HG03442 (cell line): ENCODE measurements around the gene OPCML.

ENCODE experiments used
- ATAC-seq: cut with Tn5 transposase; IDR thresholded peaks from one replicate; pipeline ENCODE4 v1.9.1; 2021; ENCODE audit warnings: mild to moderate bottlenecking, moderate library complexity; ENCODE audit not compliant: unreplicated experiment

The OPCML gene

DNA sequence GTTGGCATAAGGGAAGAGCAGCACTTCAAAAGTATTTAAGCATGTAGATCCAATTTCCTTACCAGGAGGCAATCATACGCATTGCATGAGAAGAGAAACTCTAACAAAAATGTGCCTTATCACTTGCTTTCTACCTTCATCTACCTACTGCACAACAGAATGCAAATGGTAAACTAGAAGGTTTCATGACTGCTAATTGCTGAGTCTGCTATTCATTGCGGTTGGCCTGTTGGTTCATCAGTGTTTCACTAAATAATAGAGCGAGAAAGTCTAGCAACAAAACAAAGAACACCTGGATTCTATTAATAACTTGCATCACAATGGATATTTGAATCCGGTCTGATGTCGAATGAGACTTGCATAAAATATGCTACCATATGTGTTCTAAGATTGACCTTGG lies 229.0 kb downstream of the OPCML start:
- no peak for ATAC-seq

DNA sequence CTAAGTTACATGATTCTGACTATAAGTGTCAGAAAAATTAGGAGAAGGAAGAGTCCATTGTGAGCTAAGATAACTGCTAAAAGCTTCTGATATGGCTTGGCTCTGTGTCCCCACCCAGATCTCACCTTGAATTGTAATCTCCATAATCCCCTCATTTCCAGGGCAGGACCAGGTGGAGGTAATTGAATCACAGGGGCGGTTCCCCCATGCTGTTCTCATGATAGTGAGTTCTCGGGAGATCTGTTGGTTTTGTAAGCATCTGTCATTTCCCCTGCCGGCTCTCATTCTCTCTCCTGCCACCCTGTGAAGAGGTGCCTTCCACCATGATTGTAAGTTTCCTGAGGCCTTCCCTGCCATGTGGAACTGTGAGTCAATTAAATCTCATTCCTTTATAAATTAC lies 230.2 kb downstream of the OPCML start:
- no peak for ATAC-seq

DNA sequence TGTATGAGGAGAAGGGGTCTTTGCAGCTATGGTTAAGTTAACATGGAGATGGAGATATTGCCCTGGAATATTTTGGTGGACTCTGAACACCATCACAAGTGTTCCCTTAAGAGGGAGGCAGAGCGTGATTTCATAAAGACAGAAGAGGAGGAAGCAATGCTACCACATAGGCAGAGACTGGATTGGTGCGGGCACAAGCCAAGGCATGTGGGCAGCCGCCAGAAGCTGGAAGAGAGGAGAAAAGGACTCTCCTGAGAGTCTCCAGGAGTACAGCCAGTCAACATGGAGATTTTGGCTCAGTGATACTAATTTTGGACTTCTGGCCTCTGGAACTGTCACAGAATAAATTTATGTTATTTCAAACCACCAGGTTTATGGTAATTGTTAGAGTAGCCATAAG lies 231.6 kb downstream of the OPCML start:
- ATAC-seq, result no peak

DNA sequence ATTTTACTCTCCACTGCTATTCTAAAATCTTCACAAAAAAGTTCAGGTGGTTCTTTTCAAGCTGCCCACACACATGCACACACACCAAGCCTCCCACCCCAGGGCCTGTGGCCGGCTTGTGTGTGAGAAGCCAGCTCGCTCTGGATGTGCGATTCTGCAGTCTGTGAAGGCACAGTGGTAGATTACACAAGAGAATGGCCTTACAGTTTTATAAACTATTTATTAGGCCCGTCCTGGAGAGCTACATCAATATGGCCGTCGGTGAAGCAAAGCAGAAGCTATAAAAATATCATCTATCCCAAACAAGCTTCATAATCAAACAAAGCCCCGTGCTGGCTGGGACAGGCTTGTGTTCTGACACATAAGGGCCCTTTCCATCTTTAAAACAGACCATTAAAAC lies 240.5 kb downstream of the OPCML start:
- ATAC-seq, result no peak

DNA sequence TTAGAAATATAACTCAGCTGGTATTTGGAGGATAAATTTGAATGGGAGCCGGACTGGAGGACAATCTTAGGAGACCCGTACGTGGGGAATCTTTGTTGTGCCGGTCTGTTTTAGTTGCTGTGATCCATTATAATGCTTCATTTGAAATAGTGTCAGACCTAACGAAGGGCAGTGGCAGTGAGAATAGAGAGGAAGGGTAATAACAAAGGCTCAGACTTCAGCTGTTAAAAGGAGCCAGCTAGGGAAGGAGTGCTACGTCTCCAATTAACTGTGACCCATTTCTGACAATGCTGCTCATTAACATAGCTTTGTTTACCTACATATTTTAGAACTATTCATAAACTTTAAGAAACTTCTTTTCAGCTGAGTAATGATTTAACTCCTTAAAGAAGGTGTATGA lies 246.9 kb downstream of the OPCML start:
- no peak for ATAC-seq

DNA sequence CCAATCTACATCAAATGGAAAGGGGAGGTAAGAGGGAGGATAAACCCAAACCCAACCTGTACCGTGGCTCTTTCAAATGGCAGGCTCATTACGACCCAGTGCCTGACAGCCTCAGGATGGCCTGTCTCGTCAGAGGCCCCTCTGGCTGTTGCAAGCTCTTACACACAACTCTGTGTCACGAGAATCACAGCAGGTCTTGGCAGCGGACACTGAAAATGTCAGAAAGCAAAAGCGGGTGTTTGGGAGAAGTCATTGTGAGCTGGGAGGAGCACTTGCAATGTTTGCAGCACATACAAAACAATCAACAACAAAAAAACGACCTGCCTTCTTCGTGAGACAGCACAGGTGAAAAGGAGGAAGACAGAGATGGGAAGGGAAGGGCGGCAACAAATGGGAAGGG lies 248.1 kb downstream of the OPCML start:
- no peak for ATAC-seq

DNA sequence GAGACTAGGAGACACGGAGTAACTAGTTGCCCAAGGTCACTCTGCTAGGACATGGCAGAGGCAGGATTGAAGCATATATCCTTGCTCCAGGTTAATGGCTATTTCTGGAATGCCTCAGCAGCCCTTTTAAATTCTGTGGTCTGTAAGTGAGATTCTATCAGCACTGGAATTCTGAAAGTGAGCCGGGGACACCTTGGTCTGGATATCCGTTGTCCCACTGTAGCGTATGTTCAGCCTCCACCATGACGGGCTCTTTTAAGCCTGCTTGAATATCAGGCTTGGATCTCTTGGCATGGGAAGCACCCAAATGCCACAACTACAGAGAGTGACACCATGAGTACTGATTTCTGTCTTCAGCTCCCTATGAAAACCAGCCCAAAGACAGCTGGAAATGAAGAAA lies 254.4 kb downstream of the OPCML start:
- no peak for ATAC-seq

DNA sequence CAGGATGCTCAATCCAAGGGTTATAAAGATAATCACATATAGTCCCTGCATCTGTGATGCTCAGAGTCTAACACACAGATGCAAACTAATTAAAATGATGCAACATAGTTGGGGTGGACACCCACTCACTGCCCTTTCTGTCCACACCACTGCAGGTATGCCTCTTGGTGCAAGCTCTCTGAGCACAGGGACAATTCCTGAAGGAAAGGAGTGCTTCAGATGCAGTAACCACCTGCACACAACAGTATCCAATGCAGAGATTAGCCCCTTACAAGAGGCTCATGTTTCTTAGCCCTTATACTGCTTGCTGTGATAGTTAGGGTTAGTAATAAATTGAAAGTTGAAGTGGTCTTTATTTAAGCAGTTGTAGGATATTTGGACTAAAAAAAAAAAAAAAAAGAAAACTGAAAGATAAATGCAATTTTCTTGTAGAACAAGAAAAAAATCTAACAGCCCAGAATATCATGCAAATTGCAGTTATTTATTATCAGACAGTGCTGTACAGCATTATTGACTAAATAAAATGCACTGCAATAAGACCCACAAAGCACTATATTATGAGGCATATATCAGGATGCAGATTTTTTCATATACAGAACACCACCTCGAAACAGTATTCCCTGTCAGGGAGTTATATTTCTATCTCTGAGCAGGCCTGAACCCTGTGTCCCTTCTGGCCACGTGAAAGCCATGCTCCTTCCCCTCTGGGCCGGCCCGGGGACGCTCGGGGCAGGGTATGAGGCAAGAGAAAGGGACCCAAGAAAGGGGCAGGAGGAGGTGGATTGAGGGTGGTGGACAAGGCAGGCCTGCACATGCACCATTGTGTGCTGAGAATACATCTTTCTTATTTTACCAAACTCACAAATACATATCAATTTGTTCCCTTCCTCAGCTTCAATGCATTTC lies 260.2 kb downstream of the OPCML start:
- no peak for ATAC-seq

DNA sequence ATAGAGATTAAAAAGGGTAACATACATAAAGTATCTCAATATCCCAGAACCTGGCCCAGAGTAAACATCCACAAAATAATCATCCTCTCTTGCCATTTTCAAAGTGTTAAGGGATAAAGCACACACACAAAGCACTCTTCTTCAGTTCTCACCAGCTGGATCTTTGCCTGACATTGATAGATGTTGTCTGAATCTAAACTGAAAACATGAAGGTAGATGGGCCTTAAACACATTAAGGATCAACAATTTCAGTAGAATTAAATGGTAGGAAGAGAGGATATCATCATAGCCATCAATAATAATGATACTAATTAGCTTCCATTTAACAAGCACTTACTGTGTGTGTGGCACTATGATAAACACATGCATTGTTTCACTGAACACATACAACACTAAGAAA lies 261.1 kb downstream of the OPCML start:
- no peak for ATAC-seq

DNA sequence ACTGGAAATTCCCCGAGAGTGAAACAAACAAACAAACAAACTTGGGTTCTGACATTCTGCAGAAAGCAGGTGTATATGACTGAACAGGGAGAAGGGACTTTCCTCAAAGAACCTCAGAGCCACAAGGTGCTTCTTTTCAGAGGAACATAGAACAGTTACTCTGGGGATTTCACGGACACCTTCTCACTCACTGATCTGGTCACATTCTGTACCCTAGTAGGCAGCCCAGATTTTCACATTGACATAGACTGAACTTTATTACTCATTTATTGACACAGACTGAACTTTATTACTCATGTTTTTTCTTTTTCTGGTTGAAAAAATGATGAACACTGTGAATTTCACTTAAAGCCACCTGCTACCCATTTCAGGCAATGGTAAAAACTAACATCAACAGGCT lies 263.0 kb downstream of the OPCML start:
- peak; percentile 97 for ATAC-seq

DNA sequence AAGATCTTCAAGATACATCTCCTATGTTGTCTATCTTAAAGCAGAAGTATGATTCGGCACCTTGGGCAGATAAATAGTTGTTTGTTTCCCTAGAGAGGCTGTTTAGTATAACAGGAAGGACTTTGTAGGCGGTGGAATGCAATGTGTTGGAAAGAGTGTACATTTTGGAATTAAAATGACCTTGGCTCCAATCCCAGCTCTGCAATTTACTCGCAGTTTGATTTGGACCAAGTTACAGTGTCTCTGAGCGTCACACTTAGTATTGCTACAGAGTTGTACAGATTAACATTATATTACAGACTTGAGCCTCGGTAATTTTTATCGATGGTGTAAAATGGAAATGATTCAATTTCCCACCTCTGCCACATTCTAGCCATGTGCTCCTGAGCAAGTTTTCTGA lies 265.3 kb downstream of the OPCML start:
- ATAC-seq, result no peak

DNA sequence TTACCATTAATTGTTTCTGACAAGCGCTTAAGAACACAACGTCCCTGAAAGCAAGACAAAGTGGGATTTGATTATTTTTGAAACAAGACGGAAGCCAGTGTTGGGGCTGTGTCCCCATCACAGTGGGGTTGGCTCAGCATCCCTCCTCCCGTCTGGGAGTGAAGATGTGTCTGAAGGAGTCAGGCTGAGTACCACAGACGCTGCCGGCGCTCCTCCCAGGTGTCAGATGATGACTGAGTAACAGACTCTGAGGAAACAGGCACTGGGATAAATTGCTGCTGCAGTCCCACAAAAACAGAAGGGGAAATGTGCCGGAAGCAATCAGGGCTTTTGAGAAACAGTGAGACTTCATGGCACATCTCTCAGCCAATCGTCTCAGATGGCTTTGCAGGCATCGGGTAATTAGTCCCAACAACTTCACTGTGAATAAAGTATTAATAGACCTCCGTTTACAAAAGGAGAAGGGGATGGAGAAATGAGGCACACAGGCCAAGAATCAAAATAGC lies 266.7 kb downstream of the OPCML start:
- ATAC-seq, result no peak

DNA sequence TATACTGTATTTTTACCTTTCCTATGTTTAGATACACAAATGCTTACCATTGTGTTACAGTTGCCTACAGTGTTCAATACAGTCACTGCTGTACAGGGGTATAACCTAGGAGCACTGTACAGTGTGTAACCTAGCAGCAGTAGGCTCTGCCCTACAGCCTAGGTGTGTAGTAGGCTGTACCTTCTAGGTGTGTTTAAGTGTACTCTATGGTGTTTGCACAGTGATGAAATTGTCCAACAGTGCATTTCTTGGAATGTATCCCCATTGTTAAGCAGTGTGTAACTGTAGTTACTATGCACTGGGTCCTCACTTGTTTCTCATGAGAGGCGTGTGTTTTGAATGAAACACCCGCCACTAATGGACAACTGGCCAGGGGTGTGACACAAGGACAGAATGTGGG lies 269.0 kb downstream of the OPCML start:
- no peak for ATAC-seq

DNA sequence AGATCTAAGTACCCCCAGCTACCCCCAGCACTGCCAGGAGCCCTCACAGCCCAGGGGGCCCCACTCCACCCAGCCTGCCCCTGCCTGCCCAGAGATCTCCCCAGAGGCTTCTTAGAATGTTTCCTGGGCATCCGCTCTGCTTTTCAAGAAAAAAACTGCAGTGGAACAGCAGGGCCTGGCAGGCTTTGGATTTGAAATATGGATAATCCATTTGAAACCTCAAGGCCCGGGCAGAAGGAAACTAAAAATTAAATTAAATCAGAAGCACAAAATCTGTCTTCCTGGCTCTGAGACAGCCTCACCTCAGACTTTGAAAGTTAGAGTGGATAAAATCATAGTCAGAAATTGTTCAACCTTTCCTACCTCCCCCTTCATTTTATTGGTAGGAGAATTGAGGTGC lies 273.6 kb downstream of the OPCML start:
- ATAC-seq, result no peak

DNA sequence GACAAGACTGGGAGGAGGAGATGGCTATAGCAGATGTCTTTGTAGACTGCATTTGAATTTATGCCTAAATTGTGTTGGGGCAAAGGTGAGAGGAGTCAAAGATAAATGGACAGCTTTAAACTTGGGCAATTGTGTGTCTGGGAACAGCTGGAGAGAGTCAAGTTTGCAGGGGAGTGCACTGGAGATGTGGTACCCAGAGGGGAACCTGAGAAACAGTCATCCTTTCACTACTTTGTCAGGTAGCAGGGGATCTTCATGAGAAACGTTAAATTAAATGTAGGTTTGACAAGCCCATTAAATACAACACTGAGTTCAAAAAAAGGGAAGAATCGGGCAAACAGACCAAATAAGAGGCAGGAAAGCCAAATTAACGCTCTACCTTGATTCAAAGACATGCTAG lies 277.7 kb downstream of the OPCML start:
- no peak for ATAC-seq

DNA sequence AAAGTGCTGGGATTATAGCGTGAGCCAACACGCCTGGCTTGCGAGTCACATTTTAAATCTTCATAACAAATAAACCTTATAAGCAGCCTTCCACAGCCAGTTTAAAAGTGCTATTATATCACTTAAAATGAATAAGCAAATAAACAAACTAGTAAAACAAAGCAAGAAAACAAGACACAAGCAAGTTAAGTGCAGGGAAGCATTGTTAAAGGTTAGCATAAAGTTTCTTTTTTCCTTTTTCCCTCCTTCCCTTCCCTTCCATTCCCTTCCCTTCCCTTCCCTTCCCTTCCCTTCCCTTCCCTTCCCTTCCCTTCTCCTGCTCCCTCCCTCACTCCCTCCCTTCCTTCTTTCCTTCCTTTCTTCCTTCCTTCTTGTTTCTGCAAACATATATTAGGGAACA lies 278.7 kb downstream of the OPCML start:
- ATAC-seq, result no peak

DNA sequence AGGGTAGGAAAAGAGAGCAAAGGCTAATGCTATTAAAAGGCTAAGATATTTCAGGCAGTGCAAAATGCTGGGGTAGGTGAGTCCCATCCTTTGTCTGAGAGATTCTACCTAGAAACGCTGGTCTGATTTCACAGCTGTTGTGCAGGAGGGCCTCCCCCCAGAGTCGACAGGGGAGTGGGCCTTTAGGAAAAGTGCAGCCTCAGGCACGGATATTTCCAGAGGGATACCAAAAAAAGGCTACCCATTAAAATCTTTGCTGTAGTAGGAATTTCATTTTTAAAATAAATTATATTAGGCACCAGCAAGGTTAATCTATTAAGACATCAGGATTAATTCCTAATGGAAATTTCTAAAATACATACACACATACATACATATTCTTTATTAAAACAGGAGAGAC lies 280.5 kb downstream of the OPCML start:
- no peak for ATAC-seq

DNA sequence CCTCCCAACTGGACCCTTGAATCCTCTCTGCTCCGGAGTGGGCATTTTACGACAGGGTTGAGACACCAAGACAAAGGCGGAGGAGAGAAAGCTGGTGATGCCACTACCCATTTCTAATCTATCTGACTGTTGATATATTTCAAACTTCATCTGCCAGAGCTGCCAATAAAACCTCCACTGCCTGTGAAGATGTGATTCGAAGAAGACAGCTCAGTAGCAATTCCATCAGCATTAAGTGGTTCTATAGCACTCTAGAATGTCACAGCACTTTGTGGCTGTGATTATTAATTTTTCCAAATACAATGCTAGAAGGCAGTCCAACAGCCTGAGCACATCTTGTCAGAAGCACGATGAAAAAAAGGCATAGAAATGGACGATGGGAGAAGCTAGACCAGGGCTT lies 282.8 kb downstream of the OPCML start:
- no peak for ATAC-seq

DNA sequence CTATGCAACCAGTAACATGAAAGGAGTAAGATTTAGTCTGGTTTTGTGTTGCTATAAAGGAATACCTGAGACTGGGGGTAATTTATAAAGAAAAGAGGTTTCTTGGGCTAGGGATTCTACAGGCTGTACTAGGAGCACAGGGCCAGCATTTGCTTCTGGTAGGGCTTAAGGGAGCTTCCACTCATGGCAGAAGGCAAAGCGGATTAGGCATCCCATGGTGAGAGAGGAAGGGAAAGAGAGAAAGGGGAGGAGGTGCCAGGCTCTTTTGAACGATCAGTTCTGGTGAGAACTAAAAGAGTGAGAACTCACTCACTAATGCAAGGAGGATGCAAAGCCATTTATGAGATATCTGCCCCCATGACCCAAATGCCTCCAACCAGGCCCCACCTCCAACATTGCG lies 283.2 kb downstream of the OPCML start:
- no peak for ATAC-seq

DNA sequence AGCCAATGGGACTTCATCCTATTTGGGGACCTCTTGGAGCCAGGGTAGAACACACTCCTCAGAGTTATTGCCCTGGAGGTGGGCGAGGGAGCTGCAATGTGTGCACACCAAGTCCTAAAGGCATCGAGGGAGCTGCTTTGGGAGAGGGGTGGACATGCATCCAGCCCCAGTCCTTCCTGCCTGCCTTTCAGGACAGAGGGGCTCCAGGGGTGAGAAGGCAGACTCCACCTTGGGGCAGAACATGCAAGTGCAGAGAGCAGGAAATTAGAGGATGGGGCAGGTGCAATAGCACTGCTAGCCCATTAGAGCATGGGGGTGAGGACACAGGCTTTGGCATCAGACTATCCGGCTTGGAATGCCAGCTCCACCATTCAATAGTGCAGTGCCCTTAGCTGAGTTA lies 288.5 kb downstream of the OPCML start:
- no peak for ATAC-seq

DNA sequence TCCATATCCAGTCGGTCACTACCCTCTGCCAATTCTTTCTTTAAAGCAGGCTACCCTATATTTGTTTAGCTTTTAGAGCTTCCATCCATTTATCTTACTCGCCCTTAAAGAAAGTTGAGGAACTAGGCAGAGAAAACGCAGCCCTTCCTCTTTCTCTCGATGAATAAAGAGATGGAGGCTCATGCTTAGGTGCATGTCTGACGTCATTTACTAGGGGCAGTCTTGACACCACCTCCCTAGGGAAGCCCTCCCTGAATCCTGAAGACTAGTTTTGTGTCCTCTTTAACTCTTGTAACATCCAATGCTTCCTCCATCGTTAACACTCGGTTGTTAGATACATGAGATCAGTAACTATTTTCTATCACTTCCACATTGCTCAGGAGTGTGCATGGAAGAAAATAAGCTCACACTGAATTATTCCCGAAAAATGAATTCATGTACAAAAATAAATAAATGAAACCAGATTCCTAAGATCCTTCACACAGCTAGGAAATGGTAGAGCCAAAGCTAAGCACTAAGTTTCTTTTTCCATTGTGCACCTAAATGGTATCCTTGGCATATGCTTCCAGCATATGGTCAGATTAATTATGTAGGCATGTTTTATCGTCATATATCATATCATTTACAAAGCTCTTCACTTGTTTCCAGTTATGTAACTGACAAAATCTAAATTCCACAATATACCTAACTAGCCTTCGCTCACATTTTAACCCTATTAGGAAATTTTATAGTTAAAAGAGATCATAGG lies 291.2 kb downstream of the OPCML start:
- ATAC-seq, result no peak

DNA sequence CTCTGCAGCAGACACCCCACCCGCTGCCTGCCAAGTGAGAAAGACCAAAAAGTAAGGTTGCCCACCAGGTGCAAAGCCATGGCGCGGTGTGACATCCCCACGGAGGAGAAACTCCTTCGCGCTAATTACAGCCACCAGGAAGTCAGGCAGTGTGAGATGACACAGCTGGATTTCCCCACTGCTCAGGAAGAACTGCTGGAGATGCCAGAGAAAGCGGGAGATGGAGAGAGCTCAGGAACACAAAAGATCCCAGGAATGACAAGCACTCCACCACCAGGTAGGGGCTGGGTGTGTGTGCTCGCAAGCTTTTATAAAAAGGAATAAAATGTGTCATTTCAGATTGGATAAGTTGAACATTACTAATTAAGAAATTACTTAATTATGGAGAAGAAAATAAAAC lies 292.7 kb downstream of the OPCML start:
- no peak for ATAC-seq
